IMR-90 (cell line): ENCODE measurements around the gene COL4A2. TPM values are rescaled to one million over a fixed set of nuclear protein-coding genes. Genes with fewer than 3 reads are reported as not detected.

ENCODE experiments used
- ATAC-seq: fragments of 200-7000 bp; cut with Tn5 transposase; 2 replicates; pipeline ENCODE4 v1.9.1; 2020; ENCODE audit warnings: low read depth, mild to moderate bottlenecking, moderate library complexity
- BruUV-seq: library from RNA; stranded (reverse); fragments of 400-500 nt; replicated peaks from 2 replicates; lab custom pipeline; 2021; lab: Mats Ljungman, UMichigan
- CTCF ChIA-PET: fragments of 300-600 bp; formaldehyde crosslinking; extraction: SDS; loops from one replicate; lab custom pipeline; 2021; ENCODE audit warnings: antibody characterized with exemption; lab: Yijun Ruan, JAX
- POLR2A ChIA-PET: fragments of 300-600 bp; sonication (Branson Sonifier 250); formaldehyde crosslinking; loops from one replicate; lab custom pipeline; 2022; ENCODE audit warnings: antibody characterized with exemption; ENCODE audit not compliant: unreplicated experiment; lab: Charles Lee
- DNase-seq: peaks from one replicate; pipeline ENCODE4 v3.0.0; 2013
- H2AFZ ChIP-seq: replicated peaks from 2 replicates; pipeline ENCODE3; 2013; ENCODE audit warnings: low read length, mild to moderate bottlenecking; ENCODE audit not compliant: poor library complexity
- H2AK5ac ChIP-seq: 2 replicates; pipeline ENCODE4 v1.6.1; 2013; ENCODE audit warnings: low read depth, low read length, inconsistent platforms
- H2AK9ac ChIP-seq: replicated peaks from 2 replicates; pipeline ENCODE3; 2013; ENCODE audit warnings: mild to moderate bottlenecking, low read depth, low read length, moderate library complexity; ENCODE audit not compliant: poor library complexity
- H2BK120ac ChIP-seq: 2 replicates; pipeline ENCODE4 v1.6.1; 2013; ENCODE audit warnings: low read depth, low read length, inconsistent platforms
- H2BK15ac ChIP-seq: 3 replicates; pipeline ENCODE4 v1.6.1; 2013; ENCODE audit warnings: low read depth, low read length, inconsistent platforms
- H2BK20ac ChIP-seq: 2 replicates; pipeline ENCODE4 v1.6.1; 2013; ENCODE audit warnings: low read depth, mild to moderate bottlenecking, inconsistent platforms, low read length, moderate library complexity
- H2BK5ac ChIP-seq: 2 replicates; pipeline ENCODE4 v1.6.1; 2013; ENCODE audit warnings: mild to moderate bottlenecking, low read depth, low read length, inconsistent platforms; ENCODE audit not compliant: poor library complexity, severe bottlenecking
- H3K14ac ChIP-seq: replicated peaks from 2 replicates; pipeline ENCODE4 v1.6.1; 2013; ENCODE audit warnings: low read depth, low read length, inconsistent platforms
- H3K18ac ChIP-seq: 2 replicates; pipeline ENCODE4 v1.6.1; 2013; ENCODE audit warnings: low read depth, low read length, control low read depth
- H3K23ac ChIP-seq: 2 replicates; pipeline ENCODE4 v1.6.1; 2013; ENCODE audit warnings: low read depth, low read length, inconsistent platforms
- H3K27ac ChIP-seq: 2 replicates; pipeline ENCODE4 v1.5.1; 2013; ENCODE audit warnings: mild to moderate bottlenecking, control low read depth, low read length; ENCODE audit not compliant: insufficient read depth
- H3K27me3 ChIP-seq: 2 replicates; pipeline ENCODE4 v1.6.1; 2013; ENCODE audit warnings: low read length; ENCODE audit not compliant: control insufficient read depth, insufficient read depth
- H3K36me3 ChIP-seq: 2 replicates; pipeline ENCODE4 v1.6.1; 2013; ENCODE audit warnings: low read length, mixed read lengths; ENCODE audit not compliant: control insufficient read depth, insufficient read depth
- H3K4ac ChIP-seq: 2 replicates; pipeline ENCODE4 v1.6.1; 2013; ENCODE audit warnings: low read depth, low read length, inconsistent platforms
- H3K4me1 ChIP-seq: 2 replicates; pipeline ENCODE4 v1.6.1; 2013; ENCODE audit warnings: low read length, mixed read lengths; ENCODE audit not compliant: control insufficient read depth, insufficient read depth
- H3K4me2 ChIP-seq: 2 replicates; pipeline ENCODE4 v1.6.1; 2013; ENCODE audit warnings: low read depth, mild to moderate bottlenecking, control low read depth, low read length, moderate library complexity
- H3K4me3 ChIP-seq: 2 replicates; pipeline ENCODE4 v1.5.1; 2013; ENCODE audit warnings: low read depth, mild to moderate bottlenecking, control low read depth, low read length, moderate library complexity; ENCODE audit not compliant: insufficient read depth
- H3K56ac ChIP-seq: 2 replicates; pipeline ENCODE4 v1.6.1; 2013; ENCODE audit warnings: low read length, inconsistent platforms; ENCODE audit not compliant: insufficient read depth; ENCODE audit errors: extremely low read depth
- H3K79me1 ChIP-seq, 2 experiments: 2 replicates each; pipeline ENCODE4 v1.6.1; 2013; ENCODE audit warnings: low read length in 2 of 2, inconsistent platforms in 1 of 2, low read depth in 1 of 2
- H3K9ac ChIP-seq: 2 replicates; pipeline ENCODE4 v1.6.1; 2013; ENCODE audit warnings: low read depth, low read length, control low read depth
- H3K9me1 ChIP-seq: 2 replicates; pipeline ENCODE4 v1.6.1; 2013; ENCODE audit warnings: low read length, inconsistent platforms; ENCODE audit not compliant: insufficient read depth
- H3K9me3 ChIP-seq: 2 replicates; pipeline ENCODE4 v1.6.1; 2013; ENCODE audit warnings: low read length; ENCODE audit not compliant: control insufficient read depth, insufficient read depth
- H4K20me1 ChIP-seq: 2 replicates; pipeline ENCODE4 v1.6.1; 2013; ENCODE audit warnings: low read length, inconsistent platforms; ENCODE audit not compliant: insufficient read depth
- H4K5ac ChIP-seq: 2 replicates; pipeline ENCODE4 v1.6.1; 2013; ENCODE audit warnings: mild to moderate bottlenecking, low read depth, low read length, control low read depth
- H4K8ac ChIP-seq, 2 experiments: 2 replicates each; pipeline ENCODE4 v1.6.1; 2013; ENCODE audit warnings: low read depth in 2 of 2, low read length in 2 of 2, control low read depth in 1 of 2, inconsistent platforms in 1 of 2
- H4K91ac ChIP-seq: 2 replicates; pipeline ENCODE4 v1.6.1; 2013; ENCODE audit warnings: low read depth, low read length, inconsistent platforms; ENCODE audit not compliant: insufficient read depth
- CEBPB ChIP-seq: IDR thresholded peaks from 2 replicates; pipeline ENCODE4 v1.6.1; 2012; ENCODE audit warnings: low read depth, low read length, improper control_type of control experiment
- CHD1 ChIP-seq: IDR thresholded peaks from 2 replicates; pipeline ENCODE4 v1.6.1; 2012; ENCODE audit warnings: low read depth, low read length, improper control_type of control experiment
- MAZ ChIP-seq: IDR thresholded peaks from 2 replicates; pipeline ENCODE4 v1.6.1; 2012; ENCODE audit warnings: low read depth, mild to moderate bottlenecking, low read length, improper control_type of control experiment, moderate library complexity, borderline replicate concordance
- MXI1 ChIP-seq: IDR thresholded peaks from 2 replicates; pipeline ENCODE4 v1.6.1; 2012; ENCODE audit warnings: low read depth, mild to moderate bottlenecking, low read length, moderate library complexity, borderline replicate concordance
- RAD21 ChIP-seq: IDR thresholded peaks from 2 replicates; pipeline ENCODE4 v1.6.1; 2012; ENCODE audit warnings: low read length, improper control_type of control experiment
- RCOR1 ChIP-seq: IDR thresholded peaks from 2 replicates; pipeline ENCODE4 v1.6.1; 2012; ENCODE audit warnings: mild to moderate bottlenecking, low read length, improper control_type of control experiment; ENCODE audit not compliant: insufficient replicate concordance
- RFX5 ChIP-seq: IDR thresholded peaks from 2 replicates; pipeline ENCODE4 v1.8.0; 2012; ENCODE audit warnings: low read depth, mild to moderate bottlenecking, low read length, moderate library complexity
- SMC3 ChIP-seq: fragments of 150-350 bp; IDR thresholded peaks from 2 replicates; pipeline ENCODE4 v1.6.1; 2016; ENCODE audit warnings: low read depth, mild to moderate bottlenecking, antibody characterized with exemption, low read length, moderate library complexity
- USF2 ChIP-seq: fragments of 150-350 bp; IDR thresholded peaks from 2 replicates; pipeline ENCODE4 v1.6.1; 2017; ENCODE audit warnings: mild to moderate bottlenecking, antibody characterized with exemption, low read length, low read depth
- WGBS, 2 experiments: methylation state at CpG; one replicate each; pipeline versions ENCODE4 v1.1.5 to v1.1.7; 2013; ENCODE audit warnings: missing lambda C conversion rate in 2 of 2; ENCODE audit not compliant: insufficient read length in 1 of 2; ENCODE audit errors: extremely low coverage in 2 of 2; 5-methylcytosine and 5-hydroxymethylcytosine counted together
- dilution Hi-C: fragments of 300-500 bp; cut with HindIII; formaldehyde crosslinking; loops from one replicate; pipeline ENCODE4 v1.14.3; 2018; ENCODE audit warnings: low sequenced_read_pairs; ENCODE audit not compliant: unreplicated experiment
- in situ Hi-C: fragments of 300-500 bp; cut with MboI; formaldehyde crosslinking; loops from 3 replicates; pipeline ENCODE4 v1.14.3; 2019; ENCODE audit warnings: low sequenced_read_pairs, inconsistent platforms, mixed read lengths
- intact Hi-C: fragments of 100-400 bp; cut with micrococcal nuclease; formaldehyde crosslinking; loops from 2 replicates; pipeline ENCODE4 v1.10.0; 2022
- polyA plus RNA-seq, 3 experiments: library from polyadenylated mRNA; depleted of rRNA; stranded (reverse); fragments of >200 nt; gene quantifications; 2 replicates each; pipeline ENCODE4 v1.2.3, GENCODE V29; 2012; ENCODE audit warnings: low replicate concordance in 1 of 3
- total RNA-seq: library from RNA; depleted of rRNA; stranded (reverse); fragments of >200 nt; gene quantifications from 2 replicates; pipeline ENCODE4 v1.2.3, GENCODE V29; 2012
- TF ChIP-seq, protein P1 (sequence below): conservative IDR thresholded peaks from 2 replicates; pipeline ENCODE4 v1.5.1; 2012; ENCODE audit warnings: mild to moderate bottlenecking, low read depth, low read length, improper control_type of control experiment

COL4A2 gene
- total and polyA plus RNA-seq, 2 of the 4 experiments (the other 2 are of a cell fraction), result 90.7 to 457 TPM

DNA sequence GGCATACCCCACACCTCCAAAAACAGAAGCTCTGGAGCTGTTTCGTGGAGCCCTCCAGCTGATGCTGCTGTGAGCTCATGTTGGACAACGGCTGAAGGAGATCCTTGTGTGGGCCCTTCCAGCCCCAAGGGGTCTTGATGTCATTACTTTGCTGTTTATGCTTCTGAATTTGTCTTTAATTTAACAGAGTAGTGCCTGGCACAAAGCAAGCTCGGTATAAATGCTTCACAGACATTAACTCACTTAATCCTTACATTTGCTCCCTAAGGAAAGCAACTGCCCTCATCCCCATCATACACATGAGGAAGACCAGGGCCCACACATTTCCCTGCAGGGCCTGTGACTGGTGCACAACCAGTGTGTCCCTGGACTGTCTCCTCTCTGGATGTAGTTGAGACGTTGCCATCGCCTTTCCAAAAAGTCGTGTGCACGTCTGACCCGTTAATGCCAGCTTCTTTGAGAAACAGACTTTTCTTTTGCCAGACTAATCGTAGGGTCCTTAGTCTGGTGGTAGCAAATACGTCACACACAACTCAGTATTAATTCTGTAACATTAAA is 7.7 kb upstream of the COL4A2 start:
- peak overlapping the region; percentile 70 for H3K14ac ChIP-seq
- intact Hi-C loops (no loop called here), in situ Hi-C loops (no loop called here), dilution Hi-C loops (no loop called here)
- BruUV-seq, result no TSS peak
- peak overlapping the region; percentile 61 for H3K18ac ChIP-seq
- no peaks in the 10 kb centered on the region for H3K27me3 ChIP-seq
- H3K4me2 ChIP-seq, result peak overlapping the region; percentile 38
- H3K4me3 ChIP-seq, result no peak overlapping the region
- peak overlapping the region; percentile 86; the same call in 1 of the 2 replicates for H2AK5ac ChIP-seq
- H2BK15ac ChIP-seq, result no peak overlapping the region; the same call in 2 of the 3 replicates
- peak overlapping the region; percentile 84 for H2AK9ac ChIP-seq
- H2BK120ac ChIP-seq, result peak overlapping the region; percentile 61
- peak overlapping the region; percentile 14 for H2BK5ac ChIP-seq
- H3K4ac ChIP-seq, result peak overlapping the region; percentile 67
- H4K91ac ChIP-seq, result peak overlapping the region; percentile 44; the same call in 1 of the 2 replicates
- peak overlapping the region; percentile 24; the same call in 1 of the 2 replicates for H4K5ac ChIP-seq
- H3K27ac ChIP-seq, result peak overlapping the region; percentile 20; the same call in 1 of the 2 replicates
- ATAC-seq (no peak), DNase-seq (no peak)
- peaks cover 13 to 80% of the 10 kb centered on the region in 2 experiments; a peak in 3 of 4 replicates for H3K79me1 ChIP-seq
- CTCF ChIA-PET, result no interaction called here
- H3K4me1 ChIP-seq, result peaks cover 33% of the 10 kb centered on the region
- WGBS, 2 experiments, result 80% methylated on average over 4 of the region's 10 CpGs; no CpG with 5 or more reads in 1 of the 2 experiments
- H3K56ac ChIP-seq, result no peak overlapping the region
- peaks cover 95% of the 10 kb centered on the region for H4K20me1 ChIP-seq
- POLR2A ChIA-PET, result no interaction called here
- peak overlapping the region; percentile 25 for H3K23ac ChIP-seq
- H3K9ac ChIP-seq, result no peak overlapping the region
- TF ChIP-seq RCOR1 (no peak), RAD21 (no peak), MXI1 (no peak), CEBPB (no peak), USF2 (no peak), MAZ (no peak), RFX5 (no peak), CHD1 (no peak), SMC3 (no peak)
- TF ChIP-seq, protein P1, sequence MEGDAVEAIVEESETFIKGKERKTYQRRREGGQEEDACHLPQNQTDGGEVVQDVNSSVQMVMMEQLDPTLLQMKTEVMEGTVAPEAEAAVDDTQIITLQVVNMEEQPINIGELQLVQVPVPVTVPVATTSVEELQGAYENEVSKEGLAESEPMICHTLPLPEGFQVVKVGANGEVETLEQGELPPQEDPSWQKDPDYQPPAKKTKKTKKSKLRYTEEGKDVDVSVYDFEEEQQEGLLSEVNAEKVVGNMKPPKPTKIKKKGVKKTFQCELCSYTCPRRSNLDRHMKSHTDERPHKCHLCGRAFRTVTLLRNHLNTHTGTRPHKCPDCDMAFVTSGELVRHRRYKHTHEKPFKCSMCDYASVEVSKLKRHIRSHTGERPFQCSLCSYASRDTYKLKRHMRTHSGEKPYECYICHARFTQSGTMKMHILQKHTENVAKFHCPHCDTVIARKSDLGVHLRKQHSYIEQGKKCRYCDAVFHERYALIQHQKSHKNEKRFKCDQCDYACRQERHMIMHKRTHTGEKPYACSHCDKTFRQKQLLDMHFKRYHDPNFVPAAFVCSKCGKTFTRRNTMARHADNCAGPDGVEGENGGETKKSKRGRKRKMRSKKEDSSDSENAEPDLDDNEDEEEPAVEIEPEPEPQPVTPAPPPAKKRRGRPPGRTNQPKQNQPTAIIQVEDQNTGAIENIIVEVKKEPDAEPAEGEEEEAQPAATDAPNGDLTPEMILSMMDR, result no peak
- H3K9me1 ChIP-seq, result peaks cover 41% of the 10 kb centered on the region
- no peaks in the 10 kb centered on the region for H3K9me3 ChIP-seq
- peak overlapping the region in 1 of 2 experiments; percentile 71; a peak in 1 of 4 replicates for H4K8ac ChIP-seq
- peaks cover 21% of the 10 kb centered on the region for H3K36me3 ChIP-seq
- H2BK20ac ChIP-seq, result peak overlapping the region; percentile 22
- peak overlapping the region; percentile 79 for H2AFZ ChIP-seq
